Testis (tissue), 3 donors: ENCODE results near the gene ZNRD2. TPM values are rescaled to one million over a fixed set of nuclear protein-coding genes. Genes with fewer than 3 reads are reported as not detected.

Experiments
- DNase-seq: peaks from one replicate; pipeline ENCODE4 v3.0.0-alpha.2; 2019
- H3K27ac ChIP-seq, 2 donors: fragments of 200-600 bp; sonication (generic); one replicate each; pipeline ENCODE4 v1.5.1; 2019
- H3K27me3 ChIP-seq: fragments of 200-600 bp; sonication (generic); one replicate; pipeline ENCODE4 v1.5.1; 2019
- H3K36me3 ChIP-seq: fragments of 200-600 bp; sonication (generic); one replicate; pipeline ENCODE4 v1.5.1; 2017; ENCODE audit warnings: low read depth; ENCODE audit errors: missing control alignments
- H3K4me1 ChIP-seq: fragments of 200-600 bp; sonication (generic); one replicate; pipeline ENCODE4 v1.5.1; 2019
- H3K4me3 ChIP-seq, 2 donors: fragments of 200-600 bp; sonication (generic); one replicate each; pipeline ENCODE4 v1.5.1; 2017 to 2019
- H3K9me3 ChIP-seq: fragments of 200-600 bp; sonication (generic); one replicate; pipeline ENCODE4 v1.5.1; 2017
- POLR2A ChIP-seq: fragments of 450-650 bp; IDR thresholded peaks from one replicate; pipeline ENCODE4 v1.6.1; 2017; ENCODE audit warnings: antibody characterized with exemption, mild to moderate bottlenecking, moderate library complexity
- WGBS, 2 donors: methylation state at CpG; one replicate each; pipeline ENCODE4 v1.1.5; 2018; 5-methylcytosine and 5-hydroxymethylcytosine counted together
- intact Hi-C: fragments of 100-400 bp; cut with DNase I; formaldehyde crosslinking; loops from one replicate; pipeline ENCODE4 v1.15.1; 2023; ENCODE audit warnings: low total_unique reads
- polyA plus RNA-seq: library from polyadenylated mRNA; stranded (reverse); fragments of 350-450 nt; fragmentation: Illumina TruSeq; extraction: RNeasy Lipid Tissue Mini Kit (QIAGEN cat#74804); gene quantifications from one replicate; pipeline ENCODE4 v1.2.3, GENCODE V29; 2014; ENCODE audit warnings: low read depth, low replicate concordance; ENCODE audit not compliant: insufficient read depth
- total RNA-seq, 2 donors: library from RNA; depleted of rRNA; stranded (reverse); fragments of >200 nt; gene quantifications; one replicate each; pipeline ENCODE4 v1.2.3, GENCODE V29; 2016
- TF ChIP-seq, protein P1 (sequence below), 3 experiments: fragments of 450-650 bp in 2 of 3; fragments of 200-600 bp in 1 of 3; sonication (generic) in 1 of 3; IDR thresholded peaks; one replicate each; pipeline ENCODE4 v1.5.1; 2016 to 2019; ENCODE audit warnings: antibody characterized with exemption in 3 of 3, mild to moderate bottlenecking in 2 of 3, moderate library complexity in 1 of 3

The ZNRD2 gene
- total and polyA plus RNA-seq, 3 donors from 2014 or later = 67.7 to 79.6 (median 77.6) TPM

- intact Hi-C loops = no loop called here
- WGBS, 2 donors = 68 to 75% methylated on average over 21 to 31 of the region's 37 CpGs
- DNase-seq = no peak
- Histone ChIP-seq H3K27ac (no peak overlapping the region), H3K36me3 (no peaks in the 10 kb centered on the region), H3K27me3 (no peaks in the 10 kb centered on the region), H3K4me1 (peaks cover 44% of the 10 kb centered on the region), H3K4me3 (peak overlapping the region; percentile 46 to 47), H3K9me3 (no peaks in the 10 kb centered on the region)
- TF ChIP-seq, protein P1, sequence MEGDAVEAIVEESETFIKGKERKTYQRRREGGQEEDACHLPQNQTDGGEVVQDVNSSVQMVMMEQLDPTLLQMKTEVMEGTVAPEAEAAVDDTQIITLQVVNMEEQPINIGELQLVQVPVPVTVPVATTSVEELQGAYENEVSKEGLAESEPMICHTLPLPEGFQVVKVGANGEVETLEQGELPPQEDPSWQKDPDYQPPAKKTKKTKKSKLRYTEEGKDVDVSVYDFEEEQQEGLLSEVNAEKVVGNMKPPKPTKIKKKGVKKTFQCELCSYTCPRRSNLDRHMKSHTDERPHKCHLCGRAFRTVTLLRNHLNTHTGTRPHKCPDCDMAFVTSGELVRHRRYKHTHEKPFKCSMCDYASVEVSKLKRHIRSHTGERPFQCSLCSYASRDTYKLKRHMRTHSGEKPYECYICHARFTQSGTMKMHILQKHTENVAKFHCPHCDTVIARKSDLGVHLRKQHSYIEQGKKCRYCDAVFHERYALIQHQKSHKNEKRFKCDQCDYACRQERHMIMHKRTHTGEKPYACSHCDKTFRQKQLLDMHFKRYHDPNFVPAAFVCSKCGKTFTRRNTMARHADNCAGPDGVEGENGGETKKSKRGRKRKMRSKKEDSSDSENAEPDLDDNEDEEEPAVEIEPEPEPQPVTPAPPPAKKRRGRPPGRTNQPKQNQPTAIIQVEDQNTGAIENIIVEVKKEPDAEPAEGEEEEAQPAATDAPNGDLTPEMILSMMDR (IDR thresholded peaks at IDR 0.05) = no peak
- no peak for TF ChIP-seq POLR2A
These were observed 37.5 kb downstream of the ZNRD2 start for GRCh38 chr11:65607614-65608426.

- Histone ChIP-seq H3K36me3 (no peaks in the 10 kb centered on the region), H3K27me3 (no peaks in the 10 kb centered on the region), H3K4me1 (peaks cover 52% of the 10 kb centered on the region), H3K4me3 (no peak overlapping the region), H3K27ac (no peak overlapping the region), H3K9me3 (no peaks in the 10 kb centered on the region)
- DNase-seq = no peak
- TF ChIP-seq POLR2A = no peak
- TF ChIP-seq, protein P1 (IDR thresholded peaks at IDR 0.05) = no peak
- 45 to 57% methylated on average over 3 of the region's 3 CpGs for WGBS, 2 donors
- intact Hi-C loops = no loop called here
These were observed 39.0 kb downstream of the ZNRD2 start for GRCh38 chr11:65609229-65609628.

- Histone ChIP-seq H3K27ac (no peak overlapping the region), H3K27me3 (no peaks in the 10 kb centered on the region), H3K4me3 (no peak overlapping the region), H3K9me3 (no peaks in the 10 kb centered on the region), H3K4me1 (peaks cover 52% of the 10 kb centered on the region), H3K36me3 (no peaks in the 10 kb centered on the region)
- intact Hi-C loops = no loop called here
- no peak for DNase-seq
- no peak for TF ChIP-seq POLR2A
- TF ChIP-seq, protein P1 (IDR thresholded peaks at IDR 0.05) = no peak
- 53 to 73% methylated on average over 4 to 5 of the region's 5 CpGs for WGBS, 2 donors
These were observed 39.4 kb downstream of the ZNRD2 start for GRCh38 chr11:65609665-65610064.

GRCh38 chr11:65610404-65610803 lies 40.1 kb downstream of the ZNRD2 start:
- no peak for DNase-seq
- Histone ChIP-seq H3K4me1 (peaks cover 52% of the 10 kb centered on the region), H3K9me3 (no peaks in the 10 kb centered on the region), H3K4me3 (no peak overlapping the region), H3K27ac (peak overlapping the region in 1 of 2 donors; percentile 22), H3K36me3 (no peaks in the 10 kb centered on the region), H3K27me3 (no peaks in the 10 kb centered on the region)
- TF ChIP-seq POLR2A = no peak
- TF ChIP-seq, protein P1 (IDR thresholded peaks at IDR 0.05) = no peak
- 42 to 67% methylated on average over 6 of the region's 6 CpGs for WGBS, 2 donors
- intact Hi-C loops = no loop called here
